PFSK-1 (cell line): ENCODE data around the gene ANAPC13.

Source experiments
- FOXP2 ChIP-seq: optimal IDR thresholded peaks from 2 replicates; pipeline ENCODE3; 2011; ENCODE audit warnings: borderline replicate concordance, control low read depth, inconsistent platforms; ENCODE audit not compliant: insufficient read depth; ENCODE audit errors: extremely low read length, extremely low read depth
- POLR2AphosphoS5 ChIP-seq: IDR thresholded peaks from 2 replicates; pipeline ENCODE4 v1.6.1; 2012; ENCODE audit warnings: low read depth, mild to moderate bottlenecking, control low read depth, low read length, moderate library complexity
- REST ChIP-seq, 2 experiments: IDR thresholded peaks; 2 replicates each; pipeline versions ENCODE4 v1.6.1 to v1.8.0; 2011 to 2012; ENCODE audit warnings: low read depth in 2 of 2, low read length in 2 of 2, control low read depth in 1 of 2, inconsistent platforms in 1 of 2, mild to moderate bottlenecking in 1 of 2, moderate library complexity in 1 of 2; ENCODE audit not compliant: insufficient read depth in 1 of 2
- SIN3A ChIP-seq: IDR thresholded peaks from 2 replicates; pipeline ENCODE4 v1.6.1; 2012; ENCODE audit warnings: mild to moderate bottlenecking, low read length, moderate library complexity, borderline replicate concordance; ENCODE audit not compliant: insufficient read depth
- TAF1 ChIP-seq: IDR thresholded peaks from 2 replicates; pipeline ENCODE4 v1.6.1; 2012; ENCODE audit warnings: low read length, control low read depth, borderline replicate concordance; ENCODE audit not compliant: insufficient read depth

GRCh38 chr3:134432236-134432635 is 53.5 kb downstream of the ANAPC13 start:
- no peak for TF ChIP-seq TAF1
- no peak for TF ChIP-seq POLR2AphosphoS5
- TF ChIP-seq SIN3A, result no peak
- no peak for TF ChIP-seq REST (IDR thresholded peaks at IDR 0.05; ENCODE audit: insufficient read depth in 1 of 2, low read depth in 2 of 2, low read length in 2 of 2)
- TF ChIP-seq FOXP2, result no peak
